ENCODE results near the gene NSMF.
"Not testable (repeated sequence)": the region's sequence is repeated elsewhere in the genome, so short reads cannot be mapped to it uniquely, and the experiment has no call there.

Gene NSMF

DNA sequence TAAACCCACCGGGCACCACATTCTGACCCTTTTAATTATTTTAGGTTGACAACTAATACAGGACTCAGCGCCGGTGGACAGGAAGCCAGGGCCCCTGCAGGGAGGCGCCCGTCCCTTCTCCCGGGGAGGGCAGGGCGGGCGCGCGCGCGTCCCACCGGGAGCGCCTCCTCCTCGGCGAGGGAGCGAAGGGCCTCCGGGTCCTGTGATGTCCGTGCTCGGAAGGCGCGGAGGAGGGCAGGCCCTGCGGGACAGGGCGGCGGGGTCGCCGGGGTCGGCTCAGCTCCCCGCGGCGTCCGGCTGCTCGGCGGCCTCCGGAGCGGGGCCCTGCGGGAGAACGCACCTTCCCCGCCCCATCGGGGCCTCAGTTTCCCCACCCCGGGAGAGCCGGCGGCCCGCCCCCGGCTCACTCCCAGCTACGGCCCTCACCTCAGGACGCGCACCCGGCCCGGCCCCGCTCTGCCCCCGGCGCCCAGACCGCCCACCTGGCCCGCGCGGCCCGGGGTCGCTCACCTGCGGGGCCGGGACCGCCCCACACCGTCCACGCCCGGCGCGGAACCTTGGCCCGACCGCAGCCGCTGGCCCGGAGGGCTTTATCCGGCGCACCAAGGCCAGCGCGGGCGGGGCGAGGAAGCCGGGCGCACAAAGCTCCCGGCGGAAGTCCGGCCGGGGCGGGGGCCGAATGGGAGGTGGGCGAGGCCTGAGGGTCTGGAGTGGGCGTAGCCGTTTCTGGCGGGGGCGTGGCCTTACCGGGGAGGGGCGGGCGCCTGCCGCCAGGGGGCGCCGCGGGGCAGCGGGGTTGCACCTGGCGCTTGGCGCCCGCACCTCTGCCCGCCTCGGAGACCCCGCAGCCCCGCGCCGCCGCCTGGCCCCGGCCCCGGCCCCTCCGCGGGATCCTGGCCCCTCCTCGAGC lies 36.3 kb downstream of the NSMF start, which contains the start of the genes EXD3 and NOXA1:
TSS of gene EXD3 (minus strand) at position 559 of the 910 bp plus-strand sequence. CDS start 27,805 bp downstream, outside the sequence.
TSS of gene NOXA1 (plus strand) at position 790 of the 910 bp plus-strand sequence. CDS start 137 bp downstream, outside the sequence.
- no peaks in the 10 kb centered on the region for H3K36me3 Mint-ChIP-seq
- H3K9me3 Mint-ChIP-seq = no peaks in the 10 kb centered on the region
- peaks cover 5 to 7% of the 10 kb centered on the region in 2 donors for H3K4me1 Mint-ChIP-seq
- H3K27ac Mint-ChIP-seq = peak within 1 kb of the TSS; percentile 77
- no peaks in the 10 kb centered on the region for H3K27me3 Mint-ChIP-seq
- H3K4me3 Mint-ChIP-seq = peak within 1 kb of the TSS; percentile 84 to 88
- ATAC-seq (replicated peaks) (peak; percentile 87 to 95), DNase-seq (peak; percentile 91)

GRCh38 chr9:137421838-137422603 lies 37.1 kb downstream of the NSMF start:
- no peak for DNase-seq
- Mint-ChIP-seq H3K4me3 (peak overlapping the region; percentile 84 to 88), H3K9me3 (no peaks in the 10 kb centered on the region), H3K4me1 (peaks cover 5 to 6% of the 10 kb centered on the region in 2 donors), H3K27ac (peak overlapping the region; percentile 77), H3K36me3 (no peaks in the 10 kb centered on the region), H3K27me3 (no peaks in the 10 kb centered on the region)
- no peak for ATAC-seq (replicated peaks)

DNA sequence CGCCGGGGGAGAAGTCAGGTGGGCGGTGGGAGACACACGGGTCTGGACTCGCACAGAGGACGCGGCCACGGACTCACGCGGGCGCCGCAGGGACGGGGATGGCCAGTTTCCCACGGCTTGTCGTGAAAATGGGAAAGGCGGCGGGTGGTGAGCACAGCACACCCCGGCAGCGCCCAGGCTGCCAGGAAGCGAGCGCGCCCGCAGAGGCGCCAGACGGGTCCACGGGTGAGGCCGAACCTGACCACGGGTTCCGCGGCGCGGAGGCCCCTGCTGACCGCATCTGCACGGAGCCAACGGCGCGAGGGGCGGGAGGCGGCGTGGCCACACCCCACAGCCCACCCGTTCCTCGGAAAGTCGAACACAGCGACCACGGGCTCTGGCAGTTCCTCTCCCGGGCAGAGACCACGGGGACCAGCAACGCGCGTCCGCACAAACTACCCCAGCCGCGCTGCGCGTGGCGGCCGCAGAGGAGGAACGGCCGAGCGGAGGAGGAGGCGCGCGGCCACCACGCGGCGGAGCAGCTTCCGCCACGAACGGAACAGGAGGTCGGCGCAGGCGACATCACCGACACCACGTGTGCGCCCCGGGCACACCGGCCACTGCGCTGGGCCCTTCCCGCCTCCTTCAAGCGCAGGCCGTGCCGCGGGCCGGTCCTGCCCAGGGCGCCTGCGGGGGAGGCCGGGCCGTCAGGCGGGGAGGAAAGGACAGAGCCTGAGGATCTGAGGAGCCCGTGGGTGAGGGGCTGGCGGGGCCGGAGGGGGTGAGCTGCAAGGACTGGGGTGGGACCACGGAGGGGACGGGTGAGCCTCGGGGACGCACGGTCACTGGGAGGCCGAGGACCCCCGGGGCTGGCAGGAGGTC lies 41.7 kb downstream of the NSMF start:
- Mint-ChIP-seq H3K4me1 (peaks cover 16 to 27% of the 10 kb centered on the region in 2 donors), H3K4me3 (peak overlapping the region; percentile 47 to 80), H3K27me3 (no peaks in the 10 kb centered on the region), H3K27ac (peak overlapping the region; percentile 85), H3K9me3 (no peaks in the 10 kb centered on the region), H3K36me3 (peaks cover 0 to 3% of the 10 kb centered on the region in 2 donors)
- ATAC-seq (replicated peaks) (peak in 1 of 2 donors; percentile 76), DNase-seq (no peak)

DNA sequence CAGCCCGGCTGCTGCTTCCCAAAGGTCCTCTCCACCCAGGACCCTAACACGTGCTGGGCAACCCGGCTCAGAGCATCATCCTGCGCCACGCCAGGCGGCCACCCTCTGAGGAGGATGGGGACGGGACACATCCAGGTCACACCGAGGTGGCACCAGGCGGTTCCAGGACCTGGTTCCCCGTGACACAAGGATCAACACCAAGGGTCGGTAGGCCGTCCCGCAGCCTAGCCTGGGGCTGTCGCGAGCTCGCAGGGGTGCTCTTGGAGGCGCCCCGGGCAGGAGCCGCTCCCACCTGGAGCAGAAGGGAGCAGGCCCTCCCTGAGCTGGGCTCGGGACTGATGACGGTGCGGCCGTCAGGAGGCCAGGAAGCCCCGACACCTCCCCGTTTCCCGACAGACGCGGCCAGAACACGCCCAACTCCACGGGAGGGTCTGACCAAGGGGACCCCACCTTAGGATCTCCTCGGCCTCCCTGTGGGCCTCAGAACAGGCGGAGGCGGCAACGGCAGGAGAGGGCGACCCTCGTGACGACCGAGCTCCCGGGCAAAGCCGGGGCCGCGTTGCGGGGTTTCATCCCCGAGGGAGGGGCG lies 42.5 kb downstream of the NSMF start:
- ATAC-seq (replicated peaks) (no peak), DNase-seq (no peak)
- H3K9me3 Mint-ChIP-seq = no peaks in the 10 kb centered on the region
- H3K36me3 Mint-ChIP-seq = peaks cover 0 to 3% of the 10 kb centered on the region in 2 donors
- H3K27me3 Mint-ChIP-seq = no peaks in the 10 kb centered on the region
- H3K4me3 Mint-ChIP-seq = peak overlapping the region in 1 of 2 donors; percentile 44
- H3K27ac Mint-ChIP-seq = no peak overlapping the region
- H3K4me1 Mint-ChIP-seq = peaks cover 17 to 27% of the 10 kb centered on the region in 2 donors

- DNase-seq = no peak
- H3K27me3 Mint-ChIP-seq = no peaks in the 10 kb centered on the region
- ATAC-seq (replicated peaks) = no peak
- peaks cover 0 to 3% of the 10 kb centered on the region in 2 donors for H3K36me3 Mint-ChIP-seq
- no peak overlapping the region for H3K4me3 Mint-ChIP-seq
- H3K9me3 Mint-ChIP-seq = no peaks in the 10 kb centered on the region
- H3K4me1 Mint-ChIP-seq = peaks cover 16 to 33% of the 10 kb centered on the region in 2 donors
- no peak overlapping the region for H3K27ac Mint-ChIP-seq
Measured at GRCh38 chr9:137416006-137416562, 43.0 kb downstream of the NSMF start.

- ATAC-seq (replicated peaks) = no peak
- H3K9me3 Mint-ChIP-seq = no peaks in the 10 kb centered on the region
- peaks cover 18 to 40% of the 10 kb centered on the region in 2 donors for H3K4me1 Mint-ChIP-seq
- DNase-seq = no peak
- H3K36me3 Mint-ChIP-seq = peaks cover 0 to 3% of the 10 kb centered on the region in 2 donors
- no peak overlapping the region for H3K4me3 Mint-ChIP-seq
- H3K27ac Mint-ChIP-seq = no peak overlapping the region
- H3K27me3 Mint-ChIP-seq = no peaks in the 10 kb centered on the region
Measured at GRCh38 chr9:137415451-137415850, 43.7 kb downstream of the NSMF start.

GRCh38 chr9:137412431-137412830 lies 46.7 kb downstream of the NSMF start:
- H3K4me3 Mint-ChIP-seq = no peak overlapping the region
- peaks cover 0 to 3% of the 10 kb centered on the region in 2 donors for H3K36me3 Mint-ChIP-seq
- peaks cover 0 to 4% of the 10 kb centered on the region in 2 donors for H3K27me3 Mint-ChIP-seq
- H3K4me1 Mint-ChIP-seq = peaks cover 20 to 50% of the 10 kb centered on the region in 2 donors
- DNase-seq (no peak), ATAC-seq (replicated peaks) (no peak)
- no peaks in the 10 kb centered on the region for H3K9me3 Mint-ChIP-seq
- no peak overlapping the region for H3K27ac Mint-ChIP-seq

DNA sequence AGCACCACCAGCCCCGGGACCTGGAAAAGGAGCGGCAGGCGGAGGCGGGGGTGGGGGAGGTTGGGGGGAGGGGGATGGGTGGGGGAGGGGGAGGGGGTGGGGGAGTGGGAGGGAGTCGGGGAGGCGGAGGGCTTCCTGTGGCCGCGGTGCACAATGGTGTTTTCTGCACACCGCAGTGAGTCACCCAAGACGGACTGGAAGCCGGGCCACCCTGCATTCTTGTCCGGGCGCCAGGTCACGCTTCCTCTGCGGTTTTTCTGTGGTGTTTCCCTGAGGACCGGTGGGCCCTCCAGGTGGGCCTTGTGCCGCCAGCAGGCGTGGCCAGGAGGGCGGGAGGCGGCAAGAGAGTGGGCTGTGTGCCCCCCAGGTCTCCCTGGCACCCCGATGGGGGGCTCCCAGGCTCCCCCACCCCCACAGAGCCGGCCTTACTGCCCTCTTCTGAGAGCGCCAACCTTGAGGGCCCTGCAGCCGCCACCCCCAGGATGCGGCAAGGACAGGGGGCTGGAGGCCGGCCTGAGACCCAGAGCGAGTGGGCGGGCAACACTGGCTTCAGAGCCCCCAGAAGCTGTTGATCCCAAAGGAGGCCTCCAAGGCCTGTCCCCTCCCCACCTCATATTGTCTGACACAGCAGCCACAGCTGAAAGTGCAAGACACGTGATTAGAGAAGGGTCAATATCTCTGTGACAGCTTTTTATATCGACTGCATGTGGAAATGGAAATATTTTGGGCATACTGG lies 47.3 kb downstream of the NSMF start:
- peak overlapping the region; percentile 50 to 62 for H3K4me3 Mint-ChIP-seq
- H3K4me1 Mint-ChIP-seq = peaks cover 20 to 55% of the 10 kb centered on the region in 2 donors
- peak; percentile 60 for DNase-seq
- H3K27me3 Mint-ChIP-seq = peaks cover 0 to 4% of the 10 kb centered on the region in 2 donors
- H3K27ac Mint-ChIP-seq = no peak overlapping the region
- no peaks in the 10 kb centered on the region for H3K9me3 Mint-ChIP-seq
- H3K36me3 Mint-ChIP-seq = peaks cover 0 to 3% of the 10 kb centered on the region in 2 donors
- peak; percentile 72 to 73 for ATAC-seq (replicated peaks)

DNA sequence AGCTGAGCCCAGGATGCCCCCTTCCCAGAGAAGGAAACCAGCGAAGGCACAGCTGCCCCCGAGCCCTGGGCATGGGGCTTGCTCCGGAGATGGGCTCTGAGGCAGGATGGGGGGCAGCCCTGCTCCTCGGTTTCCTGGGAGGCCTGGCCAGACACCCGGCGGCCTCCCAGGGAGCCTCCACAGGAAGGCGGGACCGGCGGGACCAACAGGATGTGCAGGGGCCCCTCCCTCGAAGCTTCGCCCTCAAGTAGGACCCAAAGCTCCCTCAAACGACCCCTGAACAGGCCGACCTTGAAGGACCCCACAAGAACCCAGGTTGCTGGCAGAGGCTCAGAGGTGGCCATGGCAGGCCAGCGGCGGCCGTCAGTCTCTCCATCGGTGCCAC lies 47.9 kb downstream of the NSMF start:
- no peak for DNase-seq
- H3K27me3 Mint-ChIP-seq = peaks cover 0 to 4% of the 10 kb centered on the region in 2 donors
- H3K4me3 Mint-ChIP-seq = peak overlapping the region; percentile 21 to 50

DNA sequence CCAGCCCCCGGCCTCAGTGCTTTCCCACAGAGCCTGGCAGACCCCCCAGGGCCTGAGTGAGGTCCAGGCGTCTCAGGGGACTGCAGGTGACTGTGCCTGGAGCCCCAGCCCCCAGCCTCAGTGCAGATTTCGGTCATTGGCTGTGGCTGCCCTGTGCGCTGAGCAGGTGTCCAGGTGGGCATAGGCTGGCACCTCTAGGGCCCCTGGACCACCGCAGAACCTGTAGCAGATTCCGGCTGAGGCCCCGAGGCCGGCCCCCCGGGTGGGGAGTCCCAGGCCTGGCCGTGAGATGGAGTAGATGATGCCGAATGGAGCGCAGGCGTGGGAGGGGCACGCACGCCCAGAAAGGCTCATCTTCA lies 48.3 kb downstream of the NSMF start:
- H3K4me3 Mint-ChIP-seq = no peak overlapping the region

More for the DNA sequence above, 47.9 kb downstream of the NSMF start:
- peaks cover 20 to 55% of the 10 kb centered on the region in 2 donors for H3K4me1 Mint-ChIP-seq
- ATAC-seq (replicated peaks) = no peak
- H3K9me3 Mint-ChIP-seq = no peaks in the 10 kb centered on the region
- no peak overlapping the region for H3K27ac Mint-ChIP-seq
- H3K36me3 Mint-ChIP-seq = peaks cover 0 to 3% of the 10 kb centered on the region in 2 donors

DNA sequence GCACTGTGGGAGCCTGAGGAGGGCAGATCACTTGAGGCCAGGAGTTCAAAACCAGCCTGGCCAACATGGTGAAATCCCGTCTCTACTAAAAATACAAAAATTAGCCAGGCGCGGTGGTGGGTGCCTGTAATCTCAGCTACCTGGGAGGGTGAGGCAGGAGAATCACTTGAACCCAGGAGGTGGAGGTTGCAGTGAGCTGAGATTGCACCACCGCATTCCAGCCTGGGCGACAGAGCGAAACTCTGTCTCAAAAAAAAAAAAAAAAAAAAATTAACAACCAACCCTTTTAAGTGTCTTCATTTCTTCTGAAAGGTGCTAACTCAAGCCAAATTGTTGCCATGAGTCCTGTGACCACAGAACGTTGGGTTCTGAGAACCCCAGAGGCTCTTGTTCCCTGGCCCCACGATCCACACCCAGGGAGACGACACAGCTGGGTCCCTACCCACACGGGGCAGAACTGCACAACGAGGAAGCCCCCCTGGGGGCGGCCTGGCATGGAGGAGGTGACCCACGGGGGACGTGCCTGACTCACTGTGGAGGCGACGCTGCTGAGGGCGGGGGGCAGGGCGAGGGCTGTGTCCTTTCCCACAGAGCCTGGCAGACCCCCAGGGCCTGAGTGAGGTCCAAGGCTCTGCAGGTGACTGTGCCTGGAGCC lies 48.8 kb downstream of the NSMF start:
- H3K27ac Mint-ChIP-seq; DNase-seq; H3K4me3 Mint-ChIP-seq; H3K36me3 Mint-ChIP-seq; H3K27me3 Mint-ChIP-seq; ATAC-seq (replicated peaks); H3K9me3 Mint-ChIP-seq: not testable (repeated sequence)
- peaks cover 18 to 62% of the 10 kb centered on the region in 2 donors for H3K4me1 Mint-ChIP-seq

More for the DNA sequence above, 48.3 kb downstream of the NSMF start:
- peaks cover 0 to 3% of the 10 kb centered on the region in 2 donors for H3K36me3 Mint-ChIP-seq
- no peaks in the 10 kb centered on the region for H3K9me3 Mint-ChIP-seq
- H3K27me3 Mint-ChIP-seq = peaks cover 0 to 4% of the 10 kb centered on the region in 2 donors
- no peak overlapping the region for H3K27ac Mint-ChIP-seq
- DNase-seq (no peak), ATAC-seq (replicated peaks) (no peak)
- peaks cover 20 to 58% of the 10 kb centered on the region in 2 donors for H3K4me1 Mint-ChIP-seq

GRCh38 chr9:137409515-137409914 lies 49.6 kb downstream of the NSMF start:
- peaks cover 16 to 59% of the 10 kb centered on the region in 2 donors for H3K4me1 Mint-ChIP-seq
- peaks cover 0 to 4% of the 10 kb centered on the region in 2 donors for H3K27me3 Mint-ChIP-seq
- H3K9me3 Mint-ChIP-seq = no peaks in the 10 kb centered on the region
- H3K4me3 Mint-ChIP-seq = no peak overlapping the region
- ATAC-seq (replicated peaks) = no peak
- H3K36me3 Mint-ChIP-seq = peaks cover 0 to 3% of the 10 kb centered on the region in 2 donors
- no peak overlapping the region for H3K27ac Mint-ChIP-seq
- no peak for DNase-seq
